B cell (primary cell): ENCODE measurements around the gene ANKS1A.

ENCODE experiments used
- EZH2 ChIP-seq: IDR thresholded peaks from 2 replicates; pipeline ENCODE4 v1.6.1; 2012; ENCODE audit warnings: borderline replicate concordance, low read depth, mild to moderate bottlenecking, moderate library complexity, low read length; ENCODE audit not compliant: insufficient read depth, poor library complexity, severe bottlenecking
- TF ChIP-seq, protein P1 (sequence below): fragments of 200-600 bp; IDR thresholded peaks from one replicate; pipeline ENCODE4 v1.8.0; 2022; ENCODE audit warnings: antibody characterized with exemption, mild to moderate bottlenecking

DNA sequence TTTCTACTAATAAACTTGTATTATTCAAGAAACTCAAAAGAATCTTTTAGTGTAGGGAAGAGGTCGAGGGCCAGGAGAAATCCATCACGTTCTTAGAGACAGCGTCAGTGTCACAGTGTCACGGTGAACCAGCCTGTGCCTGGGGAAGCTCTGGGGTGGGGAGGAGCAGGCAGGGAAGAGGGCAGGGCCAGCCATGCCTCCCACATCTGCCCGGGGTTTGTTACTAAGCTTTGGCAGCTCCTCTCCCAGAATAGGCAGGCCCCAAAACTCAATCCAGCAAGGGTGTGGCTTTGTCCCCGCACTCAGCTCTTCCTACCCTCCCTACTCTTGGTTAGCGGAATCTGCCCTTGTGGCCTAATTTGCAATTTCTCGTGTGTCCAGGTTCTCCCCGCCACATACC lies 179.2 kb downstream of the ANKS1A start:
- TF ChIP-seq, protein P1, sequence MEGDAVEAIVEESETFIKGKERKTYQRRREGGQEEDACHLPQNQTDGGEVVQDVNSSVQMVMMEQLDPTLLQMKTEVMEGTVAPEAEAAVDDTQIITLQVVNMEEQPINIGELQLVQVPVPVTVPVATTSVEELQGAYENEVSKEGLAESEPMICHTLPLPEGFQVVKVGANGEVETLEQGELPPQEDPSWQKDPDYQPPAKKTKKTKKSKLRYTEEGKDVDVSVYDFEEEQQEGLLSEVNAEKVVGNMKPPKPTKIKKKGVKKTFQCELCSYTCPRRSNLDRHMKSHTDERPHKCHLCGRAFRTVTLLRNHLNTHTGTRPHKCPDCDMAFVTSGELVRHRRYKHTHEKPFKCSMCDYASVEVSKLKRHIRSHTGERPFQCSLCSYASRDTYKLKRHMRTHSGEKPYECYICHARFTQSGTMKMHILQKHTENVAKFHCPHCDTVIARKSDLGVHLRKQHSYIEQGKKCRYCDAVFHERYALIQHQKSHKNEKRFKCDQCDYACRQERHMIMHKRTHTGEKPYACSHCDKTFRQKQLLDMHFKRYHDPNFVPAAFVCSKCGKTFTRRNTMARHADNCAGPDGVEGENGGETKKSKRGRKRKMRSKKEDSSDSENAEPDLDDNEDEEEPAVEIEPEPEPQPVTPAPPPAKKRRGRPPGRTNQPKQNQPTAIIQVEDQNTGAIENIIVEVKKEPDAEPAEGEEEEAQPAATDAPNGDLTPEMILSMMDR = no peak
- TF ChIP-seq EZH2 = no peak
